HL-60 (cell line): ENCODE data around the gene HORMAD2.

Source experiments
- CTCF ChIP-seq: IDR thresholded peaks from one replicate; pipeline ENCODE4 v1.5.1; 2011; ENCODE audit warnings: low read length, control low read depth, inconsistent platforms; ENCODE audit not compliant: insufficient read depth
- POLR2AphosphoS5 ChIP-seq: IDR thresholded peaks from 2 replicates; pipeline ENCODE4 v1.6.1; 2012; ENCODE audit warnings: low read depth

DNA sequence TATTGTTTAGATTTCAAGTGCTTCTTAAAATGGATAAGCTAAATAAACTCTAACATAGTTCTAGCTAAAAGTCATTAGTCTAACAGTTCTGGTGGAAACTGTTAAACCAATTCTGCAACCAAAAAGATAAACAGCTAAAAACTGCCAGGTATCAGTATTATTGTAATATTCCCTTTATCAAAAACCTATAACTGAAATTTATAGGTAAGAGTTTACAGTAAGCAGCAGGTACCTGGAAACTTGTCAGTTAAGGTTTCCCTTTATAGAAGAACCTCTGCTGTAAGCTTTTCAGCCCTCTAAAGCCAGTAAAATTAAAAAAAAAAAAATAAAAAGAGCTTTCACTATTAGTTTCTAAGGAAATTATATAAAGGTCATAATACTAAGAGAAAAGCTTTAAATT is 105.3 kb downstream of the HORMAD2 start:
- TF ChIP-seq CTCF = no peak
- TF ChIP-seq POLR2AphosphoS5 = no peak
